Forelimb muscle (tissue), 1 donor: Measurements from ENCODE around the gene ERLIN1. TPM values are rescaled to one million over a fixed set of nuclear protein-coding genes. Genes with fewer than 3 reads are reported as not detected.

Source experiments
- DNase-seq: peaks from one replicate; pipeline ENCODE4 v3.0.0-alpha.2; 2013; ENCODE audit warnings: low read depth
- polyA plus RNA-seq: library from polyadenylated mRNA; unstranded; fragments of 120-200 nt; gene quantifications from one replicate; pipeline ENCODE4 v1.2.1, GENCODE V29; 2013; ENCODE audit not compliant: insufficient read length

ERLIN1 gene
- polyA plus RNA-seq, 1 donor = 27.2 TPM

DNA sequence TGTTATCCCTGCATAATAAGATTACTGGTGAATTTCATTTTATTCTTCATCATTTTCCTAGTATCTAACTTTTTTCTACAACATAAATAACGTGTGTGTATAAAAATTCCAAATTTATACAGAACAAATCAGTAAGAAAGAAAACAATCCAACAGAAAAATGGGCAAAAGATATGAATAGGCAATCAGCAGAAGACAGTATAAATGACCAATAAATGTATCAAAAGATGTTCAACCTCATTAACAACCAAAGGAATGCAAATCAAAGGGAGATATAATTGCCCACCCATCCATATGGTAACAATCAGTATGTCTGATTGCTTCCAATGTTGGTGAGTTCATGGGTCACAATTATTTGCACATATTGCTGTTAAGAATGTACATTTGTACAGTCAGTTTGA, 13.5 kb downstream of the ERLIN1 start:
- DNase-seq = no peak

DNA sequence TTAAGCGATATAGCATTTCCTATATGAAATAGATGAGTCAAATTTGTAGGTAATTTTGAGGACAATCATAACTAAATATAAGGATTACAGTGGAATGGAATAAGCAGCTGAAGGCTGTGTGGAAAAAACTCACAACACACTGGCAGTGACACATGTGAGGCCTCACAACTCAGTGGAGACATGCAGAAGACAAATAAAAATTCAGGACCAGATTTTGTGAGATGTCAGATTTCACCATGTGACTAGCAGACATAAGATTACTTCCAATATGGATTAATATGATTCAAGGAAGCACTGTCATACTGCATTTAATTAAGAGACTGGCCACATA, 17.6 kb downstream of the ERLIN1 start:
- DNase-seq = no peak

DNA sequence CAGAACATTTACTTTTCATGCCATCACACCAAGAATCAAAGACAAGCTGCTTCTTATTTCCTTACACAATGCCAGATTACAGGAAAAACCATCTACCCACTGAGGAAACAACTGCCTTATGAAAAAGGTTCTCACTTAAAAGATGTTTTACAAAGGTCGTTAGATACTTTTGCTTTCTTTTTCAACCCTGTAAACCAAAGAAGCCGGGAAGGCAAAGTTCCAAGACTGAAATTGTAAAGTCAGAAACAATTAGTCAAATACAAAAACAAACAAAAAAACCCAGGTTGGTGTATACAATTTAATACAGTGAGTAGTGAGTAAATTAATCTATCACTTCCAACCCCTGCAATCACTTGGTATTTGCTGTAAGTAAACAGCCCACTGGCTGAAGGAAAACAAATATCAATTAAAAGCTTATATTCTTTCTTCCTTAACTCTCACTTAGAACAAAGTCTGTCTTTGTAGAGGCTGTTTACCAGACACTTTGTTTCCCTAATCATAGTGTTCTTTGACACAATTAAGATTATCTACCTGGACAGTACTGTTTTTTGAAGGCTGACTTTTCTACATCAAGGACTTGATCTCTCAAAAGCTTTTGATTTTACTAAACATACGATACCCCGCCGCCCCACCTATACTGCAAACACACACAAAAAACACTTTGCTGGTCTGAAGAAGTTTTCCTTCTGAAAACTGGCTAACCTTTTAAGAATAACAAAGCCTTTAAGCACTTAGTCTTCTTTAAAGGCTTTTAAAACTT, 18.1 kb downstream of the ERLIN1 start:
- DNase-seq = no peak

DNA sequence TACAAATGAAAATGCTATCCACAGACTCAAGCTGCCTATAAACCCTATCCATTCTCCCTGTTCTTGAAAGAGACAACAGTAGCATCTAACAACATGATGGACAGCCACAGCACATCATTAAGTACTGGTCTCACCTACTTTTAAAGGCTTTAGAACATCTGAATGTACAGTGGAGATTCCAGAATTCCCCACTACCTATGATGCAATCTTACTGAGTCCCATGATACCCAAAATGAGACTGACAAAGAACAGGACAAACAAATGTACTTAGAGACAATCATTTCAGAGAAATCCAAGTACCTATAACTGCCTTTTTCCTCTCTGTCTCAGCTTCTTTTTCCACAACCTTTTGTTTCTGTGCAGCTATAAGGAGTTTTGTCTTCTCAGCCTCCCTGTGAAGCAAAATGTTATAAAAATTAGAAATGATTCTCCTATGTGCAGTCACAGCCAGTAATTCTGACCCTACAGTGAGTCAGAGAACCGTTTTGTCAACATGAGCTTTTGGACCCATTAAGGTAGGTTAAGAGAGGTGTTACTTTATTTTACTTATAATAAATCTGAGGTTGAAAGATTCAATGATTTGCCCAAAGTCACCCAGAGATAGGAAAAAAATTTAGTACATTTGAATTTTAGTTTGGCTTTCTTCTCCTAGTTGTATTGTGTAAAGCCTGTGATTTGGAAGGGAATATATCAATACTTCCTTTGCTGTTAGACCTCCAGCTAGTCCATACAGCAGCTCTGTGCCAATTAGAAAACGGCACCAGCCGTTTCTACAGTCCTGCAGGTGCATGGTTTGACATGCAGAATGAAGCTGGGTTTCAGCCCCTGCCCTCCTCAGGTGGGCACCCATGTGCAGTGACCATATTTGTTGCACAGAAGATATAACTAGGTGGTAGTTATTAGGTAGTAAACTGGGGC, 21.9 kb downstream of the ERLIN1 start:
- DNase-seq = no peak

DNA sequence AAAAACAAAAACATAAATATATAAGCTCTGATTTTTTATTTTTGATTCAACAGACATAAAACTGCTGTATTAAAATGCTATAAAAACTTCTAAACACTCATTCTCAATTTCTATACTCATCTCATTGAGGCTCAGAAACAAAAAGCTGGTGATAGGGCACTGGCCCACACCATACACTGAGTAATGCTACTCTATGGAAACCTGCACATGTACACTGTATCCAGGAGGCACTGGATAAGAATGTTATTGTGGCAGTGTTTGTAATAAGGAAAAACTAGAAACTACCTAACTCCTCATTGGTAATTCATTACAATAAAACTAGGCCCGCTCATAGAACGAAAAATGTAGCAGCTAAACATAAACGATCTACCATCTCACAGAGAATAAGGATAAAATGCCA, 23.1 kb downstream of the ERLIN1 start:
- DNase-seq = no peak

DNA sequence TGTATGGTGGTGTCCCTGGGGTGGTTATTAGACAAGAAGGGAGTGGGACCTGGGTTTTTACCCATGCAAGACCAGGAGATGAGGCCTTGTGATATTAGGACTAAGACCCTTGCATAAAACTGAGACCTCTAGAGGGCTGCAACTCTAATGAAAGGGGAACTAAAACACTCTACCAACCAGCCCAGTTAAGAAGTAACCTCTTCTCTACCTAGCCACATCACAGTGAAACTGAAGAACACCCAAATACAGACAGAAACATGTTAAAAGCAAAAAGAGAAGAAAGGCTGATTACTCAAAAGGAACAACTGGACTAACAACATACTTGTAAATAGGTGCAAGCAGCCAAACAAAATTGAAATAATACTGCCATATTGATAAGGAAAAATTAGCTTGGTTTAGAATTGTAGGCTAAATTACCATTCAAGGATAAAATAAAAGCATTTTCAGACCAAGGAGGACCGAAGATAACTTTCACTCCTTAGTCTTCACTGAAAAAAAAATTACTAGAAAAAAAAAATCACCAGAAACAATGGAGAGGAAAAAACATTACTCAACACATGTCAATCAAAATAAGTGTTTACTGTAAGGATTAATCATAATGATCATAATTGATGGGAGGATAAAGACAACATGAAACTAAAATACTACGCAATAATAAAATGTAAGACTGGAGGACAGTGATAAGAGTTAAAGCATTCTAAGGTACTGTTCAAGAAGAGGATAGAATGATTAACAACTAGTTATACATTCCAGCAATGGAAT, 27.6 kb downstream of the ERLIN1 start:
- DNase-seq = no peak

DNA sequence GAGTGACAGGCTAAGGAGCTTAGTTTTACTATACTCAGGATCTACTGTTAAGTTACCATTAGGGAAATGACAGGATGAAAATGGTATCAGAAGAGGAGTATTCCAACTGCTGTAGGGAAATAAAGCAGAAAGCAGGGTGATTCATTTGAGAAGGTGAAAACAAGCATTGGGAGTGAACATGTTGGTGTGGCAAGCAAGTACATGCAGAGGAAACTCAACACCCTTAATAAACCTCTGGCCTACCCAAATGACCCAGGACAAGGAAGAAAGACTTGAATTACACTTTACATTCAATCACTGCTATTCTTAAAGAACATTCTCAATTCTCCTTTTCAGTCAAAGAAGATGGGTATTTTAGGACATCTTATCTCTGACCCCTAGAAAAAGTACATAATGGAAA, 28.7 kb downstream of the ERLIN1 start:
- DNase-seq = no peak

DNA sequence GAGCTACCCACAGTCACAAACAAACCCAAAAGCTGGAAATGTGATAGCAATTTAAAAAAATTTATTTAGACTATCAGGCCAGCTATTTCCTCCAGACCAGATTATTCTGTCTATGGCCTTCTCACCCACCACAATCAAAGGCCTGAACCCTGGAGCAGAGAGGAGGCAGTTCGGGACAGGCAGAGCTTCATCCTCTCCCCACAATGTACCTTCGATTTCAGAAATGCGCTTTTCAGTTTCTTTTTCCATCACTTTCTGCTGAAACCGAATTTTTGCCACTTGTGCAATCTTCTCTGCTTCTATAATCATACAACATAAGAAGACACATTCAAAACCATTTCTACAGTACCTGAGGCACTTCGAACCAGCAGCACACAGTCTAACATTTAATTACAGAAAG, 29.9 kb downstream of the ERLIN1 start:
- DNase-seq = no peak

DNA sequence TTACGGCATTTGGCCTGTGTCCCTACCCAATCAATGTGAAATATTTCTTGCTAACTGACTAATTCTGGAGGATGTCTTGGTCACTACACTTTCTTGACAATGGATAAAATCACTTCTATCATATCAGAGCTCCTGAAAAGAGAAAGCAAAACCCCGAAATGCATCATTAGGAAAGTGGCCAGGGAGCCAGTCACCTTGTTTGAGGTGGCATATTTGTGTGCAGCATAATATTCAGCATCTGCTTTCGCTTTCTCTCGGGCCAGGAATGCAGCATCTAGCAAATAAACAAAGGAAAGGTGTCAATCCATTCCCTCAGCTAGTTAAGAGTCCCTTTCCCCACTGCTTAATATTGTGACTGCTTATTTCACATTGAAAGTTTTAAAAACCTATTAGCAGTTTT, 31.2 kb downstream of the ERLIN1 start:
- DNase-seq = no peak

DNA sequence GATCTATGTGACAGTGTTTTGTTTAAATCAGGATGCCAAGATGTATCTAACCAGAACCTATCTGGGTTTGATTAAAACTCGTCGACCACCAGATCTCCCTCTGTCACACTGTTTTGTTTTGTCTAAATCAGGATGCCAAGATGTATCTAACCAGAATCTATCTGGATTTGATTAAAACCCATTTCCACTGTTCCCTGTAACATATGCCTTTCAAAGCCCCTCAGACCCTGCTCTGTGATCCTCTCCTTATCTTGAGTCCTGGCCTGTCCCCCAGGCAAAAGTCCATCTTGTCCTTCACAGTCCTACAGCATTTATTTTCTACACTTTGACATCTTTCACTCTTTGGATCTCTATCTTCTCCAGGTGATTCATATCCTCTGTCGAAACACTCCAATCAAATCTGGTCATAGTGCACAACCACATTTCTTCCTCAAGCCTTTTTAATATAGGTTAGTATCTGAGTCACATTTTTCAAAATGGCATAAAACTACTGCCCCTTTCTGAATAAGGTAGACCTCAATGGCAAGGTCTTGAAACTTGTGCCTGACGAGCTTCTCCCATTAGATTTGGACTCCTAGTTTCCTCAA, 32.5 kb downstream of the ERLIN1 start:
- no peak for DNase-seq

DNA sequence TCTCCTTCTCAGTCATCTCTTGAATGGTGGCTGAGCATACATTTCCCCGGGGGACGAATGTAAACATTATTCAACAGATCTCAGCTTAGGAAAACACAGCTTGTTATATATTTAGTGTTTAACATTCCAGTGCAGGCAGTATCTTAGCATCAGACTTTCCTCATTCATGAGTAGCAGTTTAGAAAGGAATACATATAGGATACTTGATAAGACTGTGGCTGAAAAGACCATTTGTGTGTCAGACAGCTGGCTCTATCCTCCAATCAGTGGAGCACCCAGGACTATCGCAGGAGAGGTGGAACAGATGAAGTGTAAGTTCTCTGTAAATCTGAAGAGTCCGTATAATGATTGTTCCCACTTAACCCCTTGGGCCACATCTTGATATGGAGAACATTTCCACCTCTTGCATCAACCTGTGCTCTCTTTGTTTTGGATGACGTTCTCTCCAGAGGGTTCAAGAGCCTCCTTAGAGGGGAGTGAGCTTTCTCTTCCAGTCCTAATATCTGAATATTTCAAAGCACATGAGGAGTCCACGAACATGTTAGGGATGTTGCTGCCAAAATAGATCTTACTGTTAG, 34.0 kb downstream of the ERLIN1 start:
- no peak for DNase-seq

DNA sequence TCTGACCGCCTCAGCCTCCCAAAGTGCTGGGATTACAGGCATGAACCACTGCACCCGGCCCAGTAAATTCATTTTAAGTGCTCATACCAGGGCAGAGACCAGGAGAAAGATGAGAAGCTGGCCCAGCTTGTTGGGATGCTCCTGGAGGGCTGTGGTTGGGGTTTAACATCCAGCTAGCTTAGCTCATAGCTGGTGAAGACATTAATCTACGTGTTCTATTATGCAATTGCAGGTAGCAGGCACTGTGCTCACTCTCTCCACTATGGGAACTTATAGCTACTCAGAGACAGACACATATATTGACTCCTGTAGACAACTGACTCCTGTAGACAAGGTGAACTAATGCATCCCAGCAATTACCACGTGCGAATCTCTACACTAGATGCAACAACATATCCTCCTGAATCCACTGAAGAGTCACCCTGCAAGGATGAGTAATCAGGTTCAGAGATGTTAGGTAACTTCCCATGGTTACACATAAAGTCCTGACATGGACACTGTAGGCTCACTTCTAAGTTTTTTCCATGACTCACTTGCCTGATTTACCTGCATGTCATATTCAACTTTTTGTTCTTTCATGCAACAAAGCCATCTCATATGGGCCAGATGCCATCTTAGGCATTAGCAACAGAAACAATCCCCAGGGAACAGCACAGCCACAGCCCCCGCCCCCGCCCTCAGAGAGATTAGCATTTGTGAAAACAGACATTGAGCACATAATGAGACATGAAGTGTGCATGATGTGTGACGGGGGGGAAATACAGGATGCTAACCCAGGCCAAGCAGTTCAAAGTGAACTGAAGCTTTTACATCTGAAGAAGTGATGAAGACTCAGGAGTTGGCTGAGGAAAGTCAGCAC, 37.2 kb downstream of the ERLIN1 start:
- no peak for DNase-seq

DNA sequence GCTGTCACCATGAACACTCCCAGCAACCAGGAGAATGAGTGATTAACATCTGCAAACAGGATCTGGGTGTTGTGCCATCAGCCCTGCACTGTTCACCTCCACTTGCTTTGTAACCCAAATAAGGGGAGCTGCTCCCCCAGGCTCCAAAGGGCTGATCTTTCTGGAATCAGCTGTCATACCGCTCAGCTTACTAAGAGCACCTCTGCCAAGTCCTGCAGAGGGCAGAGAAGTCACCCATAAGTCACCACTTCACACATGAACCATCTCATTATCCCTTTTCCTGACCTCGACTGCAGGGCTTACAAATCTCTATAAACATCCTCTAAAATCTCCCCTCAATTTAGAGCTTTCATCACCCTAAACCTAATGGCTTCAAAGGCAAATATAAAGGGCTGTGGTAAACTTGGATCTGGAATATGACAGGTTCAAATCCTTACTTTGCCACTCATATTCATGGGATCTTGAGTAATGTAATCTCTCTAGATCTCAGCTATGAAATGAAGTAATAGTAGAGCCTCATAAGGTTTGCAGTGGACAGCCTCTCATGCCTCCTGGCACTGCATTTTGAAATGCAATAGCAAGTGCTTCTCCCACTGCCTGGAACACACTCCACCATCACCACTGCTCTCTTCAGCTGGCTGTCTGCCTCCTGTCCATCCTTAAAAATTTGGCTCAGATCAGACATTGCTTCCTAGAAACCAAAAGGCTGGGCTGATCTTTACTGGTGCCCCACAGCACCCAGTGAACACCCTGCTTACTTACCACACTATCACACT, 38.8 kb downstream of the ERLIN1 start:
- no peak for DNase-seq

DNA sequence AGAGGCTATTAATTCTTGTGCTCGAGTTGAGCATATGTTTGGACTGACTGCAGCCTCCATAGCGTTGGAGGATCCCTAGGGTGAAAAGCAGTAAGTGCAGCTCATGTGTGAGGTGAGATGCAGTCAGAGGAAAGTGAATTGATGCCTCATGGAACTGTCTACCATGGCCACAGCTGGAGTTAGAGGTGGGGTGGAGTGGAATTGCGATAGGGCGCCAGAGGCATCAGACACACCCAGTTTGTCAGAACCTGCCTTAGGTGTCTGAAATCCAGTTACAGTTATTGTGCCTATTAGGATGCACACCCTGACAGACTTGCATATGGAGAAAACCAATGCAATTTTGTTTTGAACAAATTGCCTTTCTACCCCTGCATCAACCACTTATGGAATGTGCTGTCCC, 39.4 kb downstream of the ERLIN1 start:
- no peak for DNase-seq

DNA sequence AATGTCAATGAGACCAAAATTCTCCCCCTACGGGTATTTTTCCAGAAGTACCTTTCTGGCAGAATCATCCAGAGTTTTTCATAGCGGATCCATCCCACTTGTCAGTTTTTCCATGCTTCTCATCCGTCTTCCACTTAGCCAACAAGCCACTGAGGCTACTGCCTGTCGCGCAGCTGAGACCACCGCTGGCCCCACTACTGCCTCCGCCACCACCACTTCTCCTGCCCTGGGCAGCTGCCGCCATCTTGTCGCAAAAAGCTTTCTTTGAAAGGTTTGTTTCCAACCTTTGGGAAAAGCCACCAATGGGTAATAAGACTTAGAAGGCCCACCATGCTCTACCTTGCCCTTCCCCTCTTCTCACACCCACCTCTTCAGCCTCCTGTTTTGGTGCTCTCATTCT, 42.1 kb downstream of the ERLIN1 start:
- no peak for DNase-seq

DNA sequence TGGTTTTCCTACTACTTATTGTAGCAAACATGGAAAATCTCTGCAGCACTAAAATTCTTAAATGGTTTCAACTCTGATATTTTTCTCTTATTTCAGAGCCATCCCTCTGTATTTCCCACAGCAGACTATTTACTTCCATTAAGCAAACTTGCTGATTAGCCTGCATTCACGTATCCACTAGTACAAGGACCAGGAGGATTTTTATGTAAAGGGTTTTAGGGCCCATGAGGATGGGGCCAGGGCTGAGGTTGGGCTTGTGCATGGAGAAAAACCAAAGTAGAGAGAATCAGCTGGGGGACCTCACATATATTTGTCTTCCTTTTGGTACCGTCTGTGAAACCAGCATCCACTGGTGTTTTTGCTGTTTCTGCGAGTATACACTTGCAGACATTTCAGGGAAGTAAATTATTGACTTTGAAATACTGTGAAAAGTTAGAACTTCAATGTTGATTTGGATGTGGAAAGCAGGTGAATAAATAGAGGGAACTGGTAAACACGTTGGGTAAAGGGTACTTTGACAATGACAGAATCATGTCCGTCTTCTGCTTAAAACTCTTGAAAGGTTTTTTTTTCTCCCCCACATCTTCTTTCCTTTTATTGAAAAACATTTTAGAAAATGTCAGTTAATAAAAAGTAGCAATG, 44.3 kb downstream of the ERLIN1 start:
- DNase-seq = no peak

DNA sequence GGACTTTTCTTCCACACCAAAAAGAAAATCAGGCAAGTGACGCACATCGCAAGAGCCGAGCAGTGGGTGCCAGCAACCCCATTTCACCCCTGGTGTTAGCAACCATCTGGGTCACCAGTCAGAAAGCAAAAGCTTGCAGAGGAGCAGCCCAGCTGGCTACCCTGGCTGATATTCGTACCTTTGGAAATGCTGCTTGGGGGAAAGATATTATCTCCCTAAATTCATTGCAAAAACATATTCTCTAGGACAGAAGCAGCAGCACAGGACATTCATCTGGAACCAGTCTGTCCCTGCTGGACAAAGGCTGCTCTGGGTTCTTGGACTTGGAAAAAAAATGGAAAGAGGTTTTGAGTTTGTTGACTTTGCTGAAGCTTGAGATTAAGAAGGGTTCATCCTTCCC, 45.8 kb downstream of the ERLIN1 start:
- no peak for DNase-seq

DNA sequence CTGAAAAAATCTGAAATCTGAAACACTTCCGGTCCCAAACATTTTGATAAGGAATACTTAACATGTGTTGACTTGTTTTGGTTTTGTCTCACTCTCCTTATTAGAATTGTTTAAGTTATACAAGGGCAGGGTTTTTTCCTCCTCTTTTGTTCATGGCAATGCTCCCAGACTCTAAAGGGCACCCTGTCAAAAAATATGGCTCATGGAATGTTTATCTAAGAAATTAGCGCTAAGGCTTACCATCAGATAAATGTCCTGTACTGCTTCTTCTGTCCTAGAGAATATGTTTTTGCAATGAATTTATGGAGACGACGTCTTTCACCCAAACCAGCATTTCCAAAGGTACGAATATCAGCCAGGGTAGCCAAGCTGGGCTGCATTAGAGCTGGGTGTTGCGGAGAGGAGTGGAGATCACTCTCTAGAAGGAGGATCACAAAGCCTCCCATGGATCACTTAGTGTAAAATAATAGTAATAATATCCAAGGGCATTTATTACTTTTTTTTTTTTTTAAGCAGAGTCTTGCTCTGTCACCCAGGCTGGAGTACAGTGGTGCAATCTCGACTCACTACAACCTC, 46.8 kb downstream of the ERLIN1 start:
- DNase-seq = no peak

DNA sequence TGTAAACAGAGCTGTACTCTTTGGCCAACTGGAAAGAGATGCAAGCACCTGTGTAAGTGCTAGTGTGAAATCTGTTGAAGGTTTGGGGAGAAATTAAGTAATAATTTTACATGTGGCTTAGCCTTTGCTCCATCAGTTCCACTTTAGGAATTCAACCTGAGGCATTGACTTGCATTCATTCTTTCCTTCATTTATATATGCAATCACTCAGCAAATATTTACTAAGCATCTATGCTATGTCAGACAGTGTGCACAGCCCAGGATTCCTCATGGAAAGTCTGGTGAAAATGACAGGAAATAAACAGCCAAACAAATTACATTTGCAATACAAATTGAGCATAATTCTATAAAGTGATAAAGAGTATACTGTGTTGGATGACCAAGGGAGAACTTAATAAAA, 50.3 kb downstream of the ERLIN1 start:
- DNase-seq = no peak
